Fibroblast of lung (primary cell): Measurements from ENCODE around the gene CD109. TPM values are rescaled to one million over a fixed set of nuclear protein-coding genes. Genes with fewer than 3 reads are reported as not detected.
A peak's percentile ranks its signal among the peaks of the same experiment; 100 is the strongest.

Experiments
- DNase-seq, 2 donors: peaks; one replicate each; pipeline versions ENCODE4 v3.0.0 to v3.0.0-alpha.2; 2010; ENCODE audit warnings: low read depth in 2 of 2
- H2AFZ ChIP-seq: 2 replicates; pipeline ENCODE4 v1.5.1; 2012; ENCODE audit warnings: low read length, control low read depth, inconsistent platforms
- H3K27ac ChIP-seq: 2 replicates; pipeline ENCODE4 v1.5.1; 2011; ENCODE audit warnings: low read length, control low read depth; ENCODE audit not compliant: insufficient read depth
- H3K27me3 ChIP-seq: 2 replicates; pipeline ENCODE4 v1.5.1; 2011; ENCODE audit warnings: mild to moderate bottlenecking, low read length; ENCODE audit not compliant: control insufficient read depth, insufficient read depth
- H3K36me3 ChIP-seq: 2 replicates; pipeline ENCODE4 v1.5.1; 2011; ENCODE audit warnings: low read length; ENCODE audit not compliant: control insufficient read depth, insufficient read depth
- H3K4me1 ChIP-seq: 2 replicates; pipeline ENCODE4 v1.5.1; 2011; ENCODE audit warnings: low read length; ENCODE audit not compliant: control insufficient read depth, insufficient read depth; ENCODE audit errors: extremely low read depth
- H3K4me2 ChIP-seq: 2 replicates; pipeline ENCODE4 v1.5.1; 2011; ENCODE audit warnings: low read length, control low read depth; ENCODE audit not compliant: insufficient read depth; ENCODE audit errors: extremely low read depth
- H3K4me3 ChIP-seq, 4 experiments: fragments of 200-600 bp in 1 of 4; sonication (generic) in 1 of 4; replicated peaks in 1 of 4; 2 replicates each; pipeline ENCODE4 v1.5.1; 2011 to 2016; ENCODE audit warnings: low read length in 4 of 4, low read depth in 3 of 4, mild to moderate bottlenecking in 3 of 4, control low read depth in 2 of 4, inconsistent platforms in 1 of 4, mixed read lengths in 1 of 4; ENCODE audit not compliant: insufficient read depth in 1 of 4; ENCODE audit errors: control extremely low read depth in 1 of 4
- H3K79me2 ChIP-seq: 2 replicates; pipeline ENCODE4 v1.5.1; 2012; ENCODE audit warnings: mild to moderate bottlenecking, low read length, inconsistent platforms; ENCODE audit not compliant: control insufficient read depth, insufficient read depth
- H3K9ac ChIP-seq: 2 replicates; pipeline ENCODE4 v1.5.1; 2011; ENCODE audit warnings: mild to moderate bottlenecking, low read length, control low read depth; ENCODE audit not compliant: insufficient read depth
- H3K9me3 ChIP-seq: 2 replicates; pipeline ENCODE4 v1.5.1; 2012; ENCODE audit warnings: low read depth, low read length; ENCODE audit not compliant: control insufficient read depth, insufficient read depth
- H4K20me1 ChIP-seq: 2 replicates; pipeline ENCODE4 v1.5.1; 2011; ENCODE audit warnings: low read length; ENCODE audit not compliant: control insufficient read depth, insufficient read depth; ENCODE audit errors: extremely low read depth
- CTCF ChIP-seq, 2 donors: IDR thresholded peaks in 1 of 2; conservative IDR thresholded peaks in 1 of 2; 1 replicate in 1 of 2; 2 replicates in 1 of 2; pipeline ENCODE4 v1.5.1; 2011 to 2012; ENCODE audit warnings: low read length in 2 of 2, control low read depth in 1 of 2, inconsistent platforms in 1 of 2, low read depth in 1 of 2, mild to moderate bottlenecking in 1 of 2
- EZH2 ChIP-seq: IDR thresholded peaks from 2 replicates; pipeline ENCODE4 v1.5.1; 2012; ENCODE audit warnings: low read length, control low read depth, mild to moderate bottlenecking; ENCODE audit errors: missing control alignments
- polyA minus RNA-seq: library from RNA; depleted of rRNA, polyadenylated mRNA; stranded (reverse); fragments of >200 nt; gene quantifications from 2 replicates; pipeline ENCODE4 v1.2.3, GENCODE V29; 2011; ENCODE audit warnings: low replicate concordance
- polyA plus RNA-seq, 2 donors: library from polyadenylated mRNA; depleted of rRNA in 1 of 2; stranded (reverse) in 1 of 2; unstranded in 1 of 2; fragments of >200 nt; gene quantifications; 2 replicates each; pipeline ENCODE4 v1.2.1, GENCODE V29; 2011 to 2012; ENCODE audit warnings: missing spikeins in 1 of 2
- total RNA-seq: library from RNA; depleted of rRNA; stranded (reverse); fragments of >200 nt; gene quantifications from 2 replicates; pipeline ENCODE4 v1.2.1, GENCODE V29; 2014

The CD109 gene
- 12.8 and 51.2 TPM in 2 replicates for total RNA-seq
- 48.4 and 52.6 TPM in 2 replicates for polyA plus RNA-seq
- polyA plus RNA-seq (2012) = 26.6 and 27.1 TPM in 2 replicates
- polyA minus RNA-seq = 7.4 and 9.3 TPM in 2 replicates

- Histone ChIP-seq H3K79me2 (peaks cover 7% of the 10 kb centered on the region), H3K4me1 (peaks cover 11% of the 10 kb centered on the region), H3K4me2 (peak within 1 kb of the TSS; percentile 80), H3K36me3 (no peaks in the 10 kb centered on the region), H3K27me3 (no peaks in the 10 kb centered on the region), H3K27ac (peak within 1 kb of the TSS; percentile 87), H2AFZ (peak within 1 kb of the TSS; percentile 91), H3K4me3 (peak within 1 kb of the TSS; percentile 52 to 72 (median 64)), H3K9me3 (no peaks in the 10 kb centered on the region), H3K9ac (peak within 1 kb of the TSS; percentile 78), H4K20me1 (no peaks in the 10 kb centered on the region)
- TF ChIP-seq CTCF (conservative IDR thresholded peaks at IDR 0.05 in 1 of 2, IDR thresholded peaks at IDR 0.05 in 1 of 2; ENCODE audit: low read depth in 1 of 2, low read length in 2 of 2) (no peak), EZH2 (no peak)
- DNase-seq = peak; percentile 77 to 88
Measured at GRCh38 chr6:73695619-73696421, at the start of gene CD109. TSS of gene CD109 (plus strand) at chr6:73696203. CDS start at chr6:73696216, 13 bp downstream.

- Histone ChIP-seq H3K9me3 (no peaks in the 10 kb centered on the region), H3K9ac (no peak overlapping the region), H3K79me2 (peaks cover 6% of the 10 kb centered on the region), H4K20me1 (no peaks in the 10 kb centered on the region), H3K4me1 (peaks cover 3% of the 10 kb centered on the region), H2AFZ (no peak overlapping the region), H3K27ac (no peak overlapping the region), H3K4me3 (no peak overlapping the region), H3K27me3 (no peaks in the 10 kb centered on the region), H3K36me3 (no peaks in the 10 kb centered on the region), H3K4me2 (peak overlapping the region; percentile 37)
- DNase-seq = peak in 1 of 2 donors; percentile 55
- TF ChIP-seq EZH2 (no peak), CTCF (conservative IDR thresholded peaks at IDR 0.05 in 1 of 2, IDR thresholded peaks at IDR 0.05 in 1 of 2; ENCODE audit: low read depth in 1 of 2, low read length in 2 of 2) (no peak)
Measured at GRCh38 chr6:73648166-73648565, 47.8 kb upstream of the CD109 start.

GRCh38 chr6:73649783-73650182 lies 46.2 kb upstream of the CD109 start:
- DNase-seq = no peak
- H3K9ac ChIP-seq = no peak overlapping the region
- peaks cover 7% of the 10 kb centered on the region for H3K79me2 ChIP-seq
- H3K4me1 ChIP-seq = peaks cover 3% of the 10 kb centered on the region
- H4K20me1 ChIP-seq = no peaks in the 10 kb centered on the region
- H3K27me3 ChIP-seq = no peaks in the 10 kb centered on the region
- no peak overlapping the region for H3K27ac ChIP-seq
- H2AFZ ChIP-seq = no peak overlapping the region
- H3K9me3 ChIP-seq = no peaks in the 10 kb centered on the region
- H3K4me3 ChIP-seq = no peak overlapping the region
- no peak overlapping the region for H3K4me2 ChIP-seq
- TF ChIP-seq EZH2 (no peak), CTCF (conservative IDR thresholded peaks at IDR 0.05 in 1 of 2, IDR thresholded peaks at IDR 0.05 in 1 of 2; ENCODE audit: low read depth in 1 of 2, low read length in 2 of 2) (no peak)
- no peaks in the 10 kb centered on the region for H3K36me3 ChIP-seq
